NT2/D1 (cell line): Measurements from ENCODE around the gene BMPR1B.

Experiments
- DNase-seq: peaks from one replicate; pipeline ENCODE4 v3.0.0-alpha.2; 2011; ENCODE audit warnings: low read depth, low spot score
- H3K27me3 ChIP-seq: 2 replicates; pipeline ENCODE4 v1.6.0; 2011; ENCODE audit warnings: mild to moderate bottlenecking; ENCODE audit not compliant: insufficient read length, insufficient read depth
- H3K36me3 ChIP-seq: 2 replicates; pipeline ENCODE4 v1.6.1; 2011; ENCODE audit warnings: mild to moderate bottlenecking, low read length, mixed read lengths; ENCODE audit not compliant: insufficient read depth, insufficient read length
- H3K4me1 ChIP-seq: 2 replicates; pipeline ENCODE4 v1.5.1; 2011; ENCODE audit not compliant: insufficient read depth, insufficient read length
- H3K4me3 ChIP-seq: 2 replicates; pipeline ENCODE4 v1.5.1; 2011; ENCODE audit warnings: low read depth; ENCODE audit not compliant: insufficient read length
- H3K9ac ChIP-seq: 2 replicates; pipeline ENCODE4 v1.6.0; 2011; ENCODE audit warnings: low read depth; ENCODE audit not compliant: insufficient read length
- H3K9me3 ChIP-seq: 2 replicates; pipeline ENCODE4 v1.5.1; 2011; ENCODE audit warnings: mild to moderate bottlenecking, low read length; ENCODE audit not compliant: insufficient read depth
- SUZ12 ChIP-seq: IDR thresholded peaks from 2 replicates; pipeline ENCODE4 v1.6.1; 2011; ENCODE audit not compliant: insufficient read length, insufficient read depth; ENCODE audit errors: extremely low read depth
- YY1 ChIP-seq: IDR thresholded peaks from 2 replicates; pipeline ENCODE4 v1.6.1; 2011; ENCODE audit not compliant: insufficient read length, insufficient read depth
- ZNF274 ChIP-seq: IDR thresholded peaks from 2 replicates; pipeline ENCODE4 v1.6.1; 2011; ENCODE audit warnings: mild to moderate bottlenecking, low read depth, low read length

BMPR1B gene

DNA sequence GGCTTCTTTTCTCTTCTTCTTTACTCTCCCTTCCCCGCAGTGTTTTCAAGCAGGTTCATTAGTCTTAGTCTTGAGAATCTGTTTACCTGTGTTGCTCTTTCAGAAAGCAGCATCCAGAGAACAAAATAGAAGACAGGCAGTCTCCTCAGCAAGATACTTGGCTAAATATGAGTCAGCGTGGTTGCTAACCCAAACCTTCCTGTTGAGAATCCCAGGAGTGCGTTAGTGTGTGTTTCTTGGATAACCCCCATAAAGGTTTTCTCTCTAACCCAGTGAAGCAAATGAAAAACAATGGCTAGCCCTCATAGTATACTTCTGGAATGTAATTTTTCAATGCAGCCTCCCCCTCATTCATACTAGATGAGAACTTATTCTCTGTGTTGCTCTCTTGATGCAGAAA, 41.1 kb downstream of the BMPR1B start:
- no peaks in the 10 kb centered on the region for H3K4me1 ChIP-seq
- H3K36me3 ChIP-seq, result no peaks in the 10 kb centered on the region
- no peaks in the 10 kb centered on the region for H3K9me3 ChIP-seq
- DNase-seq, result no peak
- H3K9ac ChIP-seq, result no peak overlapping the region
- TF ChIP-seq SUZ12, result no peak
- no peak for TF ChIP-seq ZNF274
- TF ChIP-seq YY1, result no peak
- H3K4me3 ChIP-seq, result no peak overlapping the region
- no peaks in the 10 kb centered on the region for H3K27me3 ChIP-seq

DNA sequence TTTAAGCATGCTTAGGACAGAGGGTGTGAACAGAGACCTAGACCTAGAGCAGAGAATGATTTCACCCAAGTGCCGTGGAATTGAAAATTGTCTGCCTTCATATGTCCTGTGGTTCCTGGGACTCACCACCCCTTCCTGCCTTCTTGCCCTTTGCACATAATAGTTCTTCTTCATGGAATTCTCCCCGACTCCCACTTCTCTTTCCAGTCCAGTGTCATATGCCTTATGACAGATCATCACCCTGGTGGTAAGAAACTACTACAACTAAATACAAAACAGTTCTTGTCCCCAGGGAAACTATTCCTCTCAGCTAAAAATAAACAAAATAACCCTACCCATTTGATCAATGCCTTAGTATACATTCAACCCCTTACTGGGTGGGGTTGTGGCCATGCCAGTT, 43.3 kb downstream of the BMPR1B start:
- Histone ChIP-seq H3K4me3 (no peak overlapping the region), H3K9me3 (no peaks in the 10 kb centered on the region)
- TF ChIP-seq YY1 (no peak), ZNF274 (no peak), SUZ12 (no peak)

DNA sequence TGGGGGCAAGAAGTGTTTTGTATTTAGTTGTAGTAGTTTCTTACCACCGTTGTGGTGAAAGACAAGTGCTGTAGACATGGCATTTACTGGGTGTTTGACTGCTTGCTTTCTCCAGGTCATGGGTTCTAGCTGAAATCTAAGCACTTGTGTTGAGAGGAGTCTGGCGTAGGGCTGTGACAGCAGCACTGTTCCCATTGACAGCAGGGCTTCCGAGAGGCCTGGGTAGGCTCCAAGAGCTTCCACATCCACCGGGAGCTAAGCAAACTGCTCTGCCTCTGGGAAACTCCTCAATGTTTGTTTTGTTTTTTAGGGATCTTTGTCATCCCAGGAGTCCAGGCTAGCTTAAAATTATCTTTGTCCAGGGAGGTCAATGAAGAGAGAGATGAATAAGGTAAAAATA, 44.3 kb downstream of the BMPR1B start:
- no peaks in the 10 kb centered on the region for H3K9me3 ChIP-seq
- TF ChIP-seq YY1 (no peak), SUZ12 (no peak)
- no peak for DNase-seq

More for the DNA sequence above, 43.3 kb downstream of the BMPR1B start:
- no peaks in the 10 kb centered on the region for H3K27me3 ChIP-seq
- H3K9ac ChIP-seq, result no peak overlapping the region
- DNase-seq, result no peak
- no peaks in the 10 kb centered on the region for H3K4me1 ChIP-seq
- H3K36me3 ChIP-seq, result no peaks in the 10 kb centered on the region

DNA sequence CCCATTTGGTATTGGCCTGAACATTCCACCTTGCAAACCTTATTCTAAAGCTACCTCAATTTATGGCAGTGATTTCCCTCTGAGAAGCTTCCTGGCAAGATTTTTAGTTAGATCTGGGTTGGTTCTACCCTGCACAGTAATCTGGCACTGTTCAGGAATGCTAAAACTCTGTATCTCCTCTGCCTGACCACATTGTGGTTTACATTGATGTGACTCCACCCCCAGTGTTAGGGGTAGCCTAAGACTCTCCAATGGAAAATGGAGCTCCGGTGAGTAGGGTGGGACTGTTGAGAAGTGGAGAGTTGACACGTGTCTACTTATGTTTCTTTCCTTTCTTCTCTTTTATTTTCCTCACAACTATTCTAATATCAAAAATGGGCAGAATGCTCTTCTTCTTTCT, 45.4 kb downstream of the BMPR1B start:
- DNase-seq, result no peak
- no peaks in the 10 kb centered on the region for H3K36me3 ChIP-seq
- H3K4me3 ChIP-seq, result no peak overlapping the region
- no peaks in the 10 kb centered on the region for H3K27me3 ChIP-seq
- no peaks in the 10 kb centered on the region for H3K9me3 ChIP-seq
- TF ChIP-seq SUZ12, result no peak
- no peak for TF ChIP-seq YY1
- TF ChIP-seq ZNF274, result no peak
- no peak overlapping the region for H3K9ac ChIP-seq
- no peaks in the 10 kb centered on the region for H3K4me1 ChIP-seq

More for the DNA sequence above, 44.3 kb downstream of the BMPR1B start:
- Histone ChIP-seq H3K9ac (no peak overlapping the region), H3K4me1 (no peaks in the 10 kb centered on the region), H3K27me3 (no peaks in the 10 kb centered on the region), H3K4me3 (no peak overlapping the region), H3K36me3 (no peaks in the 10 kb centered on the region)

DNA sequence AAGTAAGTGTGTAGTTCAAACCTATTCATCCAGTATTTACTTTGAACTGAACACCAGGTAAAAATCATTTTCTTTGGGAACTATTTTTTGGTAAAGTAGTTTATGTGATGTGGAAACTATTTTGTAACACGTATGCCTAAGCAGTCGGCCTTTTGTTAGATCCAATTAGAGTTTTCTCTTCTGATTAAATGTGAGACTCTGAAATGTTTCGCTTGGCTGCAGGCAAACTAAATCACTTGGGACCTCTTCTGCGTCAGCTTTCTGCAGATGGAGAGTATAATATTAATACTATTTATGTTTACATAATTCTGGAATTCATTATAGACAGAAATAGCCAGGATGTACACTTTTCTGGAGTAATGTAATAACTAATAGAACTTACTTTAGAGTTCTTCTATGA, 46.9 kb downstream of the BMPR1B start:
- no peaks in the 10 kb centered on the region for H3K36me3 ChIP-seq
- no peak overlapping the region for H3K9ac ChIP-seq
- H3K27me3 ChIP-seq, result no peaks in the 10 kb centered on the region
- H3K9me3 ChIP-seq, result no peaks in the 10 kb centered on the region
- DNase-seq, result no peak
- H3K4me3 ChIP-seq, result no peak overlapping the region
- TF ChIP-seq YY1 (no peak), SUZ12 (no peak), ZNF274 (no peak)
- no peaks in the 10 kb centered on the region for H3K4me1 ChIP-seq

DNA sequence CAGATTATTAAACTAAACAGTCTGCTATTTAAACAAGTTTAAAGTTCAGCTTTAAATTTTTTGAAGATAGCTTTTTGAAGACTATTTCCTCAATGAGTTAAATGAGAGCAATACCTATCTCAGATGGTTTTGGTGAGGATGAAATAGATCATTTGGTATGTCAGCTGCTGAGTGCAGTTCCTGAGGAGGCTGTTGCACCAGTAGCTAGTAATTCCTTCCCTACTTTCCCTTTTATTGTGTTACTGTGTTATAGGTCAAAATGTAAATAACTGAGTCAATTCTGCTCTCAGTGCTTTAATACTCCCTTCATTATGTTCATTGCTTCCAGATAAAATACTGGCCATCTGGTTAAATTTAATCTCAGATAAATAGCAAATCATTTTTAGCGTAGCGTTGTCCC, 48.6 kb downstream of the BMPR1B start:
- Histone ChIP-seq H3K4me1 (no peaks in the 10 kb centered on the region), H3K4me3 (no peak overlapping the region), H3K36me3 (no peaks in the 10 kb centered on the region), H3K9ac (no peak overlapping the region), H3K27me3 (no peaks in the 10 kb centered on the region), H3K9me3 (no peaks in the 10 kb centered on the region)
- TF ChIP-seq SUZ12 (no peak), ZNF274 (no peak), YY1 (no peak)
- DNase-seq, result no peak

DNA sequence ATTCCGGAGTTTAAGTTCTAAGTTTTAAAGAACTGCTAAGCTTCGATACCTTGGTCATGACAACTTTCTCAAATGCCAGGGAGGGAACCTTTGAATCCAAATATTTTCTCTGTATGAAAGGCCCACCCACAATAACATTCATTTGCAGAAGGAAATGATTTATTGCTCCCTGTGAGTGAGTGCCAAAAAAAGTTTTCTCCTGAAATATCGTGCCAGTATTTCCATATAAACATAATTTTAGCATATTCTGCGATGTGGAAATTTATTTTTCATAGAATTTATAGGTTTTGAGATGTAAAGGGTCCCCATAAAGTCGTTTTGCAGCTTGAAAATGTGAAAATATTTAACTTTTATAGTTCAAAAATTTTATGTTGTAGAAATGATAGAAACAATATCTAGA, 53.9 kb downstream of the BMPR1B start:
- no peaks in the 10 kb centered on the region for H3K9me3 ChIP-seq
- no peaks in the 10 kb centered on the region for H3K36me3 ChIP-seq
- no peak overlapping the region for H3K4me3 ChIP-seq
- TF ChIP-seq YY1 (no peak), SUZ12 (no peak), ZNF274 (no peak)
- H3K4me1 ChIP-seq, result no peaks in the 10 kb centered on the region
- H3K27me3 ChIP-seq, result no peaks in the 10 kb centered on the region
- DNase-seq, result no peak
- H3K9ac ChIP-seq, result no peak overlapping the region

DNA sequence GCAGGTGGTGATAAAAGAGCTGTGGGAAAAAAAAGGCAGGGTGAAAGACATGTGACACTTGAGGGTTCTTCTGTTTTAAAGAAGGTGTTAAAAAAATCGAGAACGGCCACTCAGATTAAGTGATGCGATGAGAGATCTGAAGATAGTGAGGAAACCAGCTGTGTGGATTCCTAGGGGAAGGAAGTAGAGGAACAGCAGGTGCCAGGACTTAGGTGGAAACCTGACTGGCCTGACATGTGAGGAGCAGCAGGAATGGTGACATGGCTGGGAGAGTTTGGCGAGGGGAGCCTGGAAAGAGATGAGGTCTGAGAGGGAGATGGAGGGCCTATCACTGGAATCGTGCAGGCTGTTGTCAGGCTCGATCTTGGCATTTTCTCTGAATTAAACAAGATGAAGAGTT, 55.5 kb downstream of the BMPR1B start:
- H3K4me3 ChIP-seq, result no peak overlapping the region
- no peaks in the 10 kb centered on the region for H3K9me3 ChIP-seq
- no peak for TF ChIP-seq YY1
- no peak for TF ChIP-seq ZNF274
- no peak for TF ChIP-seq SUZ12
- no peak for DNase-seq
- H3K4me1 ChIP-seq, result no peaks in the 10 kb centered on the region
- no peak overlapping the region for H3K9ac ChIP-seq
- H3K27me3 ChIP-seq, result no peaks in the 10 kb centered on the region
- no peaks in the 10 kb centered on the region for H3K36me3 ChIP-seq
